Ovary (tissue), 3 donors: Measurements from ENCODE around the gene PRODH.

Source experiments
- EP300 ChIP-seq: sonication (generic); formaldehyde crosslinking; IDR thresholded peaks from one replicate; pipeline ENCODE4 v1.6.1; 2017; ENCODE audit warnings: antibody characterized with exemption
- TF ChIP-seq, protein P1 (sequence below), 3 donors: fragments of 450-650 bp in 2 of 3; fragments of 200-600 bp in 1 of 3; IDR thresholded peaks; one replicate each; pipeline versions ENCODE4 v1.5.1 to v1.8.0; 2016 to 2022; ENCODE audit warnings: antibody characterized with exemption in 3 of 3, mild to moderate bottlenecking in 1 of 3
- donor health status: DM: no; HTN: no; CAD: no.

DNA sequence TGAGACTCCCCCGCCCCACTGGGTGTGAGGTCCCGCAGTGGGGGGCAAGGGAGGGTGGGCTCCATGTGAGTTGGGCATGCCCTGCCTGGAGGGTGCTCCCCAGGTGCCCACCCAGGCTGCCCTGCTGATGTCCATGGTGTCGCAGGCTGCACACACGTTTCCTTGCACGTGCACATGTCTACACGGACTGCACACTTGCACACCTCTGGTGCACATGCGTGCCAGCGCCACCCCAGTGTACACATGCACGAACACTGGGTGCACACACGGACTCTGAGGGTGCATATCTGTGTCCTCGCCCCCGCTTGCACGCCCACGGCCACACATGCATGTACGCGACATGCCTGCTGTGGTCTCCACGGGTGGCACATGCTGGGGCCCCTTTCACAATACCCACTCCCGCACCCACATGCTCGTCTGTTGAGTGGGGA lies 35.2 kb upstream of the PRODH start:
- TF ChIP-seq, protein P1, sequence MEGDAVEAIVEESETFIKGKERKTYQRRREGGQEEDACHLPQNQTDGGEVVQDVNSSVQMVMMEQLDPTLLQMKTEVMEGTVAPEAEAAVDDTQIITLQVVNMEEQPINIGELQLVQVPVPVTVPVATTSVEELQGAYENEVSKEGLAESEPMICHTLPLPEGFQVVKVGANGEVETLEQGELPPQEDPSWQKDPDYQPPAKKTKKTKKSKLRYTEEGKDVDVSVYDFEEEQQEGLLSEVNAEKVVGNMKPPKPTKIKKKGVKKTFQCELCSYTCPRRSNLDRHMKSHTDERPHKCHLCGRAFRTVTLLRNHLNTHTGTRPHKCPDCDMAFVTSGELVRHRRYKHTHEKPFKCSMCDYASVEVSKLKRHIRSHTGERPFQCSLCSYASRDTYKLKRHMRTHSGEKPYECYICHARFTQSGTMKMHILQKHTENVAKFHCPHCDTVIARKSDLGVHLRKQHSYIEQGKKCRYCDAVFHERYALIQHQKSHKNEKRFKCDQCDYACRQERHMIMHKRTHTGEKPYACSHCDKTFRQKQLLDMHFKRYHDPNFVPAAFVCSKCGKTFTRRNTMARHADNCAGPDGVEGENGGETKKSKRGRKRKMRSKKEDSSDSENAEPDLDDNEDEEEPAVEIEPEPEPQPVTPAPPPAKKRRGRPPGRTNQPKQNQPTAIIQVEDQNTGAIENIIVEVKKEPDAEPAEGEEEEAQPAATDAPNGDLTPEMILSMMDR (IDR thresholded peaks at IDR 0.05): no peak
- TF ChIP-seq EP300: no peak
